ENCODE data around the gene PLXNA2. TPM values are rescaled to one million over a fixed set of nuclear protein-coding genes. Genes with fewer than 3 reads are reported as not detected.

PLXNA2 gene
- total and polyA plus RNA-seq, 2 of the 13 experiments (the other 11 are each of a cell fraction or from before 2014, with no cell fraction given), result 1.1 to 2.1 TPM

- no peak for TF ChIP-seq CCDC6 (CRISPR knock-in tag; IDR thresholded peaks at IDR 0.05)
- no peak for TF ChIP-seq NFIC (IDR thresholded peaks at IDR 0.05; ENCODE audit: low read length)
Measured at GRCh38 chr1:208167261-208167869, 76.8 kb downstream of the PLXNA2 start (continued).

GRCh38 chr1:208166340-208167138 lies 77.6 kb downstream of the PLXNA2 start:
- intact Hi-C loops (cut with micrococcal nuclease; ENCODE audit: unreplicated experiment) (no loop called here), in situ Hi-C loops (cut with HindIII; ENCODE audit: extremely low pct_ligation_motif_present, low pct_unique_long_range_greater_than_20kb) (no loop called here)
- Histone ChIP-seq H3K9me3 (ENCODE audit: low read length) (no peaks in the 10 kb centered on the region), H3K9ac (ENCODE audit: insufficient read depth, low read depth, low read length) (no peak overlapping the region; the same call in 1 of the 2 replicates), H3K27me3 (ENCODE audit: control insufficient read depth in 1 of 2, insufficient read depth in 2 of 2, low read length in 2 of 2) (no peaks in the 10 kb centered on the region), H3K4me1 (ENCODE audit: insufficient read depth, low read length) (peaks cover 89% of the 10 kb centered on the region), H4K20me1 (ENCODE audit: insufficient read depth, low read length) (no peaks in the 10 kb centered on the region), H3K4me3 (replicated peaks in 1 of 3; ENCODE audit: insufficient read depth in 1 of 3, low read depth in 2 of 3, low read length in 3 of 3) (no peak overlapping the region), H2AFZ (ENCODE audit: low read length) (no peak overlapping the region), H3K4me2 (ENCODE audit: low read depth, low read length) (peak overlapping the region; percentile 18), H3K36me3 (replicated peaks in 1 of 2; ENCODE audit: control insufficient read depth in 1 of 2, insufficient read depth in 2 of 2, low read length in 2 of 2) (no peaks in the 10 kb centered on the region), H3K79me2 (ENCODE audit: insufficient read depth, low read length) (no peaks in the 10 kb centered on the region), H3K27ac (ENCODE audit: extremely low read length, insufficient read depth, low read length) (peak overlapping the region; percentile 62)
- BruUV-seq (replicated peaks), result no TSS peak
- peak; percentile 77 for ATAC-seq
- FAIRE-seq, result peak; percentile 66
- 31% methylated on average over 4 of the region's 4 CpGs for WGBS (ENCODE audit: low lambda C conversion rate)
- POLR2A ChIA-PET, result no interaction called here
- CTCF ChIA-PET (ENCODE audit: low intra/inter-chr PET ratio, low total read pairs), result no interaction called here
- DNase-seq (ENCODE audit: low spot score), result peak; percentile 69
- TF ChIP-seq RFX3 (CRISPR knock-in tag; IDR thresholded peaks at IDR 0.05) (no peak), ZNF205 (CRISPR knock-in tag; IDR thresholded peaks at IDR 0.05) (no peak), SRSF1 (optimal IDR thresholded peaks at IDR 0.05; ENCODE audit: low read depth, low read length) (no peak), ZNF788 (CRISPR knock-in tag; IDR thresholded peaks at IDR 0.05; ENCODE audit: borderline replicate concordance) (0 out of 2 replicates have a peak, but pooled peaks have one; percentile 18), PPARG (CRISPR knock-in tag; conservative IDR thresholded peaks at IDR 0.05) (peak; percentile 58; the same call in 1 of the 2 replicates), ARID5B (CRISPR knock-in tag; IDR thresholded peaks at IDR 0.05) (peak; percentile 57; the same call in 1 of the 2 replicates), FOXP1 (IDR thresholded peaks at IDR 0.05) (no peak), FOXP1 (CRISPR knock-in tag; IDR thresholded peaks at IDR 0.05) (peak; percentile 27; the same call in 1 of the 2 replicates), TEAD3 (CRISPR knock-in tag; optimal IDR thresholded peaks at IDR 0.05; ENCODE audit: borderline replicate concordance) (peak; percentile 86), ZNF615 (CRISPR knock-in tag; IDR thresholded peaks at IDR 0.05; ENCODE audit: borderline replicate concordance) (no peak), RARG (CRISPR knock-in tag; IDR thresholded peaks at IDR 0.05; ENCODE audit: low read depth) (no peak), ZEB1 (IDR thresholded peaks at IDR 0.05; ENCODE audit: insufficient replicate concordance, low read depth) (peak; percentile 68), SP5 (CRISPR knock-in tag; IDR thresholded peaks at IDR 0.05; ENCODE audit: borderline replicate concordance, low read depth) (no peak), MED1 (CRISPR knock-in tag; IDR thresholded peaks at IDR 0.05) (0 out of 2 replicates have a peak, but pooled peaks have one; percentile 41), ZBTB1 (CRISPR knock-in tag; IDR thresholded peaks at IDR 0.05; ENCODE audit: borderline replicate concordance) (no peak)
- TF ChIP-seq, protein P1, sequence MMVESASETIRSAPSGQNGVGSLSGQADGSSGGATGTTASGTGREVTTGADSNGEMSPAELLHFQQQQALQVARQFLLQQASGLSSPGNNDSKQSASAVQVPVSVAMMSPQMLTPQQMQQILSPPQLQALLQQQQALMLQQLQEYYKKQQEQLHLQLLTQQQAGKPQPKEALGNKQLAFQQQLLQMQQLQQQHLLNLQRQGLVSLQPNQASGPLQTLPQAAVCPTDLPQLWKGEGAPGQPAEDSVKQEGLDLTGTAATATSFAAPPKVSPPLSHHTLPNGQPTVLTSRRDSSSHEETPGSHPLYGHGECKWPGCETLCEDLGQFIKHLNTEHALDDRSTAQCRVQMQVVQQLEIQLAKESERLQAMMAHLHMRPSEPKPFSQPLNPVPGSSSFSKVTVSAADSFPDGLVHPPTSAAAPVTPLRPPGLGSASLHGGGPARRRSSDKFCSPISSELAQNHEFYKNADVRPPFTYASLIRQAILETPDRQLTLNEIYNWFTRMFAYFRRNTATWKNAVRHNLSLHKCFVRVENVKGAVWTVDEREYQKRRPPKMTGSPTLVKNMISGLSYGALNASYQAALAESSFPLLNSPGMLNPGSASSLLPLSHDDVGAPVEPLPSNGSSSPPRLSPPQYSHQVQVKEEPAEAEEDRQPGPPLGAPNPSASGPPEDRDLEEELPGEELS (CRISPR knock-in tag; IDR thresholded peaks at IDR 0.05), result 0 out of 2 replicates have a peak, but pooled peaks have one; percentile 22

All from HepG2 (cell line).